Progenitor cell of endocrine pancreas (in vitro differentiated cells): Measurements from ENCODE around the gene VMP1. TPM values are rescaled to one million over a fixed set of nuclear protein-coding genes. Genes with fewer than 3 reads are reported as not detected.
"Not testable (repeated sequence)": the region's sequence is repeated elsewhere in the genome, so short reads cannot be mapped to it uniquely, and the experiment has no call there.

Source experiments
- DNase-seq: peaks from one replicate; pipeline ENCODE4 v3.0.0; 2021; ENCODE audit warnings: low spot score; ENCODE audit not compliant: unreplicated experiment
- H3K27ac Mint-ChIP-seq: 2 replicates; pipeline ENCODE4 v1.8.0; 2021; ENCODE audit warnings: mild to moderate bottlenecking, moderate library complexity, mixed read lengths
- H3K27me3 Mint-ChIP-seq: 2 replicates; pipeline ENCODE4 v1.8.0; 2021; ENCODE audit warnings: mixed read lengths
- H3K36me3 Mint-ChIP-seq: 2 replicates; pipeline ENCODE4 v1.8.0; 2022; ENCODE audit warnings: mixed read lengths; ENCODE audit not compliant: insufficient read depth
- H3K4me1 Mint-ChIP-seq: 2 replicates; pipeline ENCODE4 v1.8.0; 2021; ENCODE audit warnings: low read depth, mixed read lengths
- H3K4me3 Mint-ChIP-seq: 2 replicates; pipeline ENCODE4 v1.8.0; 2021; ENCODE audit warnings: low read depth, mild to moderate bottlenecking, moderate library complexity, mixed read lengths
- H3K9me3 Mint-ChIP-seq: 2 replicates; pipeline ENCODE4 v1.8.0; 2021; ENCODE audit warnings: low read depth, mixed read lengths
- total RNA-seq: library from RNA; stranded (reverse); gene quantifications from 2 replicates; pipeline ENCODE4 v1.2.1, GENCODE V29; 2021
- TF ChIP-seq, protein P1 (sequence below): fragments of 200-600 bp; sonication (generic); IDR thresholded peaks from one replicate; pipeline ENCODE4 v1.5.0; 2021; ENCODE audit warnings: antibody characterized with exemption, mild to moderate bottlenecking; ENCODE audit not compliant: unreplicated experiment

VMP1 gene
- total RNA-seq, 1 donor from 2014 or later: 162 TPM

DNA sequence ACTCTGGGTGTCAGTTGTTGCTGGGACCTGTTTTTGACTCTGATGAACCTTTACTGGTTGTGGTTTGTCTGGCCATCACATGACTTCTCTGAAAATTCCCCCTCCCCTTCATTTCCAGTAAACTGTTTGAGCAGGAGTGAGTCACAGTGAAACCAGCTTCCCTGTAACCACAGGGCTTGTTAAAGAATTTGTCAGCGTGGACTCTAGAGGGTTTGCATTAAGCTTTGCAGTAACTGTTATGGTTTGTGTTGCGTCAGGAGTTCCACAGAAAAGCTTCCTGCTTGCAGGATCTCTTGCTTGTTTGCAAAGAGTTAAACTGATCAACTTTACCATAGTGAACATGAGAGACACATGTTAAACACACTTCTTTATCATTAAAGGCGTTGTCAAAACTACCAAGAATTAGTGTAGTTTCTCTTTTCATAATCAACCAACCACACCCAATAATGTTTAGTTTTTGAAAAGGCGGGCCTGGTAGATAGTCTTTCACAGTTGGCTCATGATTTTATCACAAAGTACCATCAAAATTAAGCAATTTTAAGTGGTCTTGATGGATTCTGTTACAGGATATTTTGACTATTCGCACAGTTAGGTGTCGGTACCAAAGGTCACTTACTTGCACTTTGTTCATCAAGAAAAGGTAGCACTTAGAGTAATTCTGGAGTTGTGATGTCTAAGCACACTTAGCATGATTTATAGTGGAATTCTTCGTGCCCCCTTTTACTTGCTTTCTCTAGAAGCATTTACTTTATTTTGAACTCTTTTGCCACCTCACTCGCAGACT is 79.3 kb downstream of the VMP1 start:
- peak overlapping the region; percentile 98 for H3K27ac Mint-ChIP-seq
- peaks cover 2% of the 10 kb centered on the region for H3K36me3 Mint-ChIP-seq
- H3K9me3 Mint-ChIP-seq: no peaks in the 10 kb centered on the region
- TF ChIP-seq, protein P1, sequence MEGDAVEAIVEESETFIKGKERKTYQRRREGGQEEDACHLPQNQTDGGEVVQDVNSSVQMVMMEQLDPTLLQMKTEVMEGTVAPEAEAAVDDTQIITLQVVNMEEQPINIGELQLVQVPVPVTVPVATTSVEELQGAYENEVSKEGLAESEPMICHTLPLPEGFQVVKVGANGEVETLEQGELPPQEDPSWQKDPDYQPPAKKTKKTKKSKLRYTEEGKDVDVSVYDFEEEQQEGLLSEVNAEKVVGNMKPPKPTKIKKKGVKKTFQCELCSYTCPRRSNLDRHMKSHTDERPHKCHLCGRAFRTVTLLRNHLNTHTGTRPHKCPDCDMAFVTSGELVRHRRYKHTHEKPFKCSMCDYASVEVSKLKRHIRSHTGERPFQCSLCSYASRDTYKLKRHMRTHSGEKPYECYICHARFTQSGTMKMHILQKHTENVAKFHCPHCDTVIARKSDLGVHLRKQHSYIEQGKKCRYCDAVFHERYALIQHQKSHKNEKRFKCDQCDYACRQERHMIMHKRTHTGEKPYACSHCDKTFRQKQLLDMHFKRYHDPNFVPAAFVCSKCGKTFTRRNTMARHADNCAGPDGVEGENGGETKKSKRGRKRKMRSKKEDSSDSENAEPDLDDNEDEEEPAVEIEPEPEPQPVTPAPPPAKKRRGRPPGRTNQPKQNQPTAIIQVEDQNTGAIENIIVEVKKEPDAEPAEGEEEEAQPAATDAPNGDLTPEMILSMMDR: no peak
- DNase-seq: no peak
- peaks cover 41% of the 10 kb centered on the region for H3K4me1 Mint-ChIP-seq
- no peaks in the 10 kb centered on the region for H3K27me3 Mint-ChIP-seq
- H3K4me3 Mint-ChIP-seq: peak overlapping the region; percentile 3

DNA sequence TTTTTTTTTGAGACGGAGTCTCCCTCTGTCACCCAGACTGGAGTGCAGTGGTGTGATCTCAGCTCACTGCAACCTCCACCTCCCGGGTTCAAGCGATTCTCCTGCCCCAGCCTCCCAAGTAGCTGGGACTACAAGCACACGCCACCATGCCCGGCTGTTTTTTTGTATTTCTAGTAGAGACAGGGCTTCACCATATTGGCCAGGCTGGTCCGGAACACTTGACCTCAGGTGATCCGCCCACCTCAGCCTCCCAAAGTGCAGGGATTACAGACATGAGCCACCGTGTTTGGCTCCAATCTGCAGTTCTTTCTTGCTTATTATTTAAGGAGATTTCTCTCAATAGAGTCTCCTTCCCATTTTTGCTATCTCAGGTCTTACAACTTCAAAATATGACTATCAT is 82.4 kb downstream of the VMP1 start:
- DNase-seq, H3K4me3 Mint-ChIP-seq, H3K36me3 Mint-ChIP-seq, H3K27me3 Mint-ChIP-seq, H3K9me3 Mint-ChIP-seq: not testable (repeated sequence)
- peak overlapping the region; percentile 92 for H3K27ac Mint-ChIP-seq
- peaks cover 27% of the 10 kb centered on the region for H3K4me1 Mint-ChIP-seq

DNA sequence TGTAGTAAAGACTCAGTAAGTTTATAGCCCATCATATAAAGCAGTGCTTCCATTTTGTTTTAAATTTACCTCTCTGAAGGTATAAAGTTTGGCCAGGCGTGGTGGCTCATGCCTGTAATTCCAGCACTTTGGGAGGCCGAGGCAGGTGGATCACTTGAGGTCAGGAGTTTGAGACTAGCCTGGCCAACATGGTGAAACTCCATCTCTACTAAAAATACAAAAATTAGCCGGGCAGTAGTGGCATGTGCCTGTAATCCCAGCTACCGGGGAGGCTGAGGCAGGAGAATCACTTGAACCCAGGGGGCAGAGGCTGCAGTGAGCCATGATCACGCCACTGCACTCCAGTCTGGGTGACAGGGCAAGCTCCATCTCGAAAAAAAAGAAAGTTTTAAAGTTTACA is 83.0 kb downstream of the VMP1 start:
- H3K27ac Mint-ChIP-seq, H3K27me3 Mint-ChIP-seq, H3K9me3 Mint-ChIP-seq: not testable (repeated sequence)

DNA sequence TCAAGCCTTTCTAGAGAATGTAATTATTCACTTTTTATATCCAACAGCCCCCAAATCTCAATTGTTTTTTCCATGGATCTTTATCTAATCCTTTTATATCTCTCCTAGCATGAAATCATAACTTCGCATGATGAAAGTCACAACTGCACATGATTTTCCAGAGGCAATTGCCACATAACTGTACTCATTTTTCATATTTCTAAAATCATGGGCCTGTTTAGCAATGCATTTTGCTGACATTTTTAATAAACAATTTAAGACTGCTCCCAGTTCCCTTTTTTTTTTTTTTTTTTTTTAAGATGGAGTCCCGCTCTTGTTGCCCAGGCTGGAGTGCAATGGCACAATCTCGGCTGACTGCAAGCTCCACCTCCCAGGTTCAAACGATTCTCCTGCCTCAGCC is 83.5 kb downstream of the VMP1 start:
- peaks cover 6% of the 10 kb centered on the region for H3K36me3 Mint-ChIP-seq
- H3K27ac Mint-ChIP-seq: no peak overlapping the region
- no peaks in the 10 kb centered on the region for H3K27me3 Mint-ChIP-seq
- TF ChIP-seq, protein P1: no peak
- no peak for DNase-seq
- H3K4me3 Mint-ChIP-seq: no peak overlapping the region
- H3K9me3 Mint-ChIP-seq: no peaks in the 10 kb centered on the region
- peaks cover 22% of the 10 kb centered on the region for H3K4me1 Mint-ChIP-seq

More for the DNA sequence above, 83.0 kb downstream of the VMP1 start:
- DNase-seq, H3K36me3 Mint-ChIP-seq, H3K4me3 Mint-ChIP-seq: not testable (repeated sequence)
- H3K4me1 Mint-ChIP-seq: peaks cover 22% of the 10 kb centered on the region

DNA sequence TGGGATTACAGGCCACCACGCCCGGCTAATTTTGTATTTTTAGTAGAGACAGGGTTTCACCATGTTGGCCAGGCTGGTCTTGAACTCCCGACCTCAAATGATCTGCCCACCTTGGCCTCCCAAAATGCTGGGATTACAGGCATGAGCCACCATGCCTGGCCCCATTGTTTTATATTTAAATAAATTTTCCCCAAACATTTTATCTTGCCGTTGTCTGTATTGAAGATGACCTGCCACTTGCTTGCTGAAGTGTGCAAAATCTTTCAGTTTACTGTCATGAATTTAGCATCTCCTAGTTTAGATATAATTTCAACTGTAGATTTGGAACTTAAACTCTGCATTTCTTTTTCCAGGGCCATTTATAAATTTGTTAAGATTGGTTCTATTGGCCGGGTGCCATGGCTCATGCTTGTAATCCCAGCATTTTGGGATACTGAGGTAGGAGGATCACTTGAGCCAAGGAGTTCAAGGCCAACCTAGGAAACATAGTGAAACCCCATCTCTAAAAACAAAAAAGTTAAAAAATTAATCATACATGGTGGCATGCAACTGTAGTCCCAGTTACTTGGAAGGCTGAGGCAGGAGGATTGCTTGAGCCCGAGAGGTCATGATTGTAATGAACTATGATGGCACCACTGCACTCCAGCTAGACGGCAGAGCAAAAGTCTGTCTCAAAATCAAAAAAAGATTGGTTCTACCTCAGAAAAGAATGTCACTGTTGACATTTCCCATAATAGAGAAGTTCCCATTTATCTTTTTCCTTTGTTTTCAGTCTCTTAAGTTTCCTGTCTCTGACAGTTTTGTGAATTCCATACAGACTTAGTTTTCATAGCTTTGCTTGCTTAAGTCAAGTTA is 84.4 kb downstream of the VMP1 start:
- TF ChIP-seq, protein P1: no peak
- Mint-ChIP-seq H3K36me3 (peaks cover 8% of the 10 kb centered on the region), H3K9me3 (no peaks in the 10 kb centered on the region), H3K27me3 (no peaks in the 10 kb centered on the region), H3K4me1 (peaks cover 13% of the 10 kb centered on the region), H3K4me3 (no peak overlapping the region), H3K27ac (peak overlapping the region; percentile 73)
- no peak for DNase-seq

DNA sequence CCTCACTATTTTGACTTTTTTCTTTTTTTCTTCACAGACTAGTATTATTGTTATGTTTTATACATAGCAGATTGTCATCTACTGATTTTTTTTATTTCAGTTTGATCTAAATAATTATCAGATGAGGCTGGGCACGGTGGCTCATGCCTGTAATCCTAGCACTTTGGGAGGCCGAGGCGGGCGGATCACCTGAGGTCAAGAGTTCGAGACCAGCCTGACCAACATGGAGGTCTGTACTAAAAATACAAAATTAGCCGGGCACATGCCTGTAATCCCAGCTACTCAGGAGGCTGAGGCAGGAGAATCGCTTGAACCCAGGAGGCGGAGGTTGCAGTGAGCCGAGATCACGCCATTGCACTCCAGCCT is 85.0 kb downstream of the VMP1 start:
- H3K4me3 Mint-ChIP-seq, DNase-seq: not testable (repeated sequence)
- peak overlapping the region; percentile 73 for H3K27ac Mint-ChIP-seq

More for the DNA sequence above, 85.0 kb downstream of the VMP1 start:
- H3K27me3 Mint-ChIP-seq, H3K36me3 Mint-ChIP-seq, H3K4me1 Mint-ChIP-seq, H3K9me3 Mint-ChIP-seq: not testable (repeated sequence)
